Prostate gland (tissue), 2 donors: ENCODE measurements around the gene PTPRG. TPM values are rescaled to one million over a fixed set of nuclear protein-coding genes. Genes with fewer than 3 reads are reported as not detected.

Experiments
- DNase-seq: peaks from one replicate; pipeline ENCODE4 v3.0.0-alpha.2; 2019; ENCODE audit warnings: low spot score
- H3K27ac ChIP-seq, 2 donors: fragments of 200-600 bp; sonication (generic); 2 replicates each; pipeline ENCODE4 v1.5.1; 2017 to 2019
- H3K27me3 ChIP-seq: fragments of 200-600 bp; sonication (generic); replicated peaks from 2 replicates; pipeline ENCODE4 v1.5.1; 2019; ENCODE audit not compliant: insufficient read depth
- H3K36me3 ChIP-seq, 2 donors: fragments of 200-600 bp; sonication (generic); 1 replicate in 1 of 2; 2 replicates in 1 of 2; pipeline versions ENCODE4 v1.5.1 to v1.8.1; 2017 to 2019
- H3K4me1 ChIP-seq: fragments of 200-600 bp; sonication (generic); replicated peaks from 2 replicates; pipeline ENCODE4 v1.5.1; 2019
- H3K4me3 ChIP-seq, 2 donors: fragments of 200-600 bp; sonication (generic); 2 replicates each; pipeline ENCODE4 v1.5.1; 2017 to 2019
- H3K9me3 ChIP-seq: fragments of 200-600 bp; sonication (generic); 2 replicates; pipeline ENCODE4 v1.5.1; 2017
- CTCF ChIP-seq, 4 experiments: fragments of 200-600 bp in 2 of 4; fragments of 450-650 bp in 2 of 4; sonication (generic) in 2 of 4; IDR thresholded peaks; 1 replicate in 3 of 4; 2 replicates in 1 of 4; pipeline ENCODE4 v1.5.1; 2016 to 2019; ENCODE audit warnings: antibody characterized with exemption in 4 of 4, mild to moderate bottlenecking in 2 of 4, moderate library complexity in 2 of 4
- POLR2A ChIP-seq: fragments of 450-650 bp; IDR thresholded peaks from one replicate; pipeline ENCODE4 v1.6.1; 2016; ENCODE audit warnings: antibody characterized with exemption, mild to moderate bottlenecking
- POLR2AphosphoS5 ChIP-seq: sonication (generic); formaldehyde crosslinking; IDR thresholded peaks from one replicate; pipeline ENCODE4 v1.6.1; 2017; ENCODE audit warnings: antibody characterized with exemption
- WGBS: methylation state at CpG from one replicate; pipeline ENCODE4 v1.1.5; 2018; 5-methylcytosine and 5-hydroxymethylcytosine counted together
- intact Hi-C: fragments of 100-400 bp; cut with DNase I; formaldehyde crosslinking; loops from one replicate; pipeline ENCODE4 v1.14.2; 2022
- total RNA-seq, 2 donors: library from RNA; depleted of rRNA; stranded (reverse); fragments of >200 nt; gene quantifications; one replicate each; pipeline ENCODE4 v1.1.0, GENCODE V29; 2016

PTPRG gene
- total RNA-seq, 2 donors from 2014 or later = 22.0 to 78.6 TPM

DNA sequence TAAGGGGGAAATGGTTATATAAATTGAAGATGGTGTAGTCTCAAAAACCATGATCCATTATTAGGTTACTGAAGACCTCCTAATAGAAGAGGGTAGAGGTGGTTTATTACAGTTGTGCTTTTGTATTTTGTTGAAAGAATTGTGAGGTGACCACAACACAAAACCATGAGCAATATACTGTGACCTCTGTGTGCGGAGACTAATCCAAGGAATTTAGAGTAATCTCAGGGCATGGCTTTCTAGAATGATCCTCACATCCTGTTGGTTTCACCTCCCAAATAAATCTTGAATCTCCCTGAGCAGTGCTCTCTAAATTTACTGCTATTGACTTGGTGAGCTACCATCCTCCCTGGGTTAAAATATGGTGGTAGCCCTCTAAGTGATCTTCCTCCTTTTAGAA, 52.3 kb downstream of the PTPRG start:
- H3K36me3 ChIP-seq = no peaks in the 10 kb centered on the region
- H3K27ac ChIP-seq = no peak overlapping the region
- no peak for TF ChIP-seq POLR2AphosphoS5
- H3K4me3 ChIP-seq = no peak overlapping the region
- DNase-seq = no peak
- WGBS = 96% methylated on average over 1 of the region's 1 CpG
- no peaks in the 10 kb centered on the region for H3K27me3 ChIP-seq
- intact Hi-C loops = no loop called here
- H3K4me1 ChIP-seq = no peaks in the 10 kb centered on the region
- no peaks in the 10 kb centered on the region for H3K9me3 ChIP-seq

DNA sequence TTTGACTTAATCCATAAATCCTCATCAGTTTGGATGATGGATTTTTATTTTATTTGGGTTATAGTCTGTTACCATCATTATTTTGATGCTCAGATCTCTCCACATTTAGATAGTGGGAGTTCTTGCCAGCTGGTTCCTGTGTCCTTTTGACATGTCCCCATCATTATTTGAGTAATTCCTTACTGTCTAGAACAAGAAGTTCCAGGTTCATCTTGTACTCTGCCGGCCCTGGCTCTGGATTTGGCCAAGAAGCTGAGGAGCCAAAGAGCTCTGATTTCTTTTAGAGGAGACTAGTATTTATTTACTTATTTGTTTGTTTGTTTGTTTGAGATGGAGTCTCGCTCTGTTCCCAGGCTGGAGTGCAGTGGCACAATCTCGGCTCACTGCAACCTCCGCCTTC, 54.3 kb downstream of the PTPRG start:
- H3K27ac ChIP-seq = no peak overlapping the region
- H3K4me3 ChIP-seq = no peak overlapping the region
- H3K36me3 ChIP-seq = no peaks in the 10 kb centered on the region
- WGBS = 82% methylated on average over 4 of the region's 4 CpGs
- no peaks in the 10 kb centered on the region for H3K27me3 ChIP-seq
- TF ChIP-seq CTCF (IDR thresholded peaks at IDR 0.05) (no peak), POLR2AphosphoS5 (no peak), POLR2A (no peak)
- H3K9me3 ChIP-seq = no peaks in the 10 kb centered on the region
- DNase-seq = no peak
- no peaks in the 10 kb centered on the region for H3K4me1 ChIP-seq
- intact Hi-C loops = no loop called here

- WGBS = 92% methylated on average over 6 of the region's 6 CpGs
- no peak for DNase-seq
- no peak overlapping the region for H3K27ac ChIP-seq
- H3K36me3 ChIP-seq = no peaks in the 10 kb centered on the region
- TF ChIP-seq POLR2A (no peak), CTCF (IDR thresholded peaks at IDR 0.05) (no peak), POLR2AphosphoS5 (no peak)
- no peak overlapping the region for H3K4me3 ChIP-seq
- no peaks in the 10 kb centered on the region for H3K27me3 ChIP-seq
- intact Hi-C loops = no loop called here
- no peaks in the 10 kb centered on the region for H3K4me1 ChIP-seq
- no peaks in the 10 kb centered on the region for H3K9me3 ChIP-seq
These were observed 55.2 kb downstream of the PTPRG start for GRCh38 chr3:61616586-61616985.

DNA sequence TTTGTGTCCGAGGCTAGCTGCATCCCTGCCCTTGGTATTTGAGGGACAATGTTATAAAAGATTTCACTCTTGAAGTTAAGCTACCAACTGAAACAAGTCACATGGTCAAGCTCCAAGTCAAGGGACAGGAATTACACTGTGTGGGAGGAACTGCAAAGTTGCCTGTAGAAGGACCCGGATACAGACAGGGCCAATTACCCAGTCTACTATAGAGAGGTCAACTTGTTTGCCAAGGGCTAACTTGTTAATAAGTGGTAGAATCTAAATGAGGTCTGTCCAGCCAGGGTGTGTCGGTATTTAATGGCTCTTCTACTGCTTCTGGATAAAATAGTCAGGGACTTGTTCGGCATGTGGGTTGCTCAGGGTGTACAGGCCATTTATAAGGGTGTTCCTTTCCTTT, 55.7 kb downstream of the PTPRG start:
- TF ChIP-seq CTCF (IDR thresholded peaks at IDR 0.05) (no peak), POLR2A (no peak), POLR2AphosphoS5 (no peak)
- DNase-seq = no peak
- Histone ChIP-seq H3K36me3 (no peaks in the 10 kb centered on the region), H3K27ac (peak overlapping the region in 1 of 2 donors; percentile 17), H3K9me3 (no peaks in the 10 kb centered on the region), H3K27me3 (no peaks in the 10 kb centered on the region), H3K4me3 (no peak overlapping the region), H3K4me1 (no peaks in the 10 kb centered on the region)
- 84% methylated on average over 4 of the region's 4 CpGs for WGBS
- intact Hi-C loops = no loop called here

DNA sequence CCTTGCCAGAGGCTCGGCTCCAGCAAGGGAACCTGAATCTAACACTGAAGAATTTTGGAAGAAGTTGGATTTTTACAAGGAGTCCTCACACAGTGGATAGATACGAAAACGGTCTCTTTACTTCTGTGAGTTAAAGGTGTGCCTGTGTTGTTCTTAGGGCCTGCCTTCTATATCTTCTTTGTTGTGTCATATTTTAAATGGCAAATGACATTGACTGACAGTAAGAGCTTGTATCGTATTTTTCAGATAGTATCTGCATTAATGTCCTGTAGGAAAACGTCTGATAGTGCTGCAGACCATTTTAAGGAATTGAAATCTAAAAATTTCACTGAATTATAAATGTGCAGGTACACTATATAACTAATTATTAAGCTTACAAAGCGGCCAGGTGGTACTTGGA, 56.3 kb downstream of the PTPRG start:
- intact Hi-C loops = no loop called here
- Histone ChIP-seq H3K27me3 (no peaks in the 10 kb centered on the region), H3K4me3 (no peak overlapping the region), H3K4me1 (no peaks in the 10 kb centered on the region), H3K36me3 (no peaks in the 10 kb centered on the region), H3K9me3 (no peaks in the 10 kb centered on the region), H3K27ac (peak overlapping the region in 1 of 2 donors; percentile 17)
- 39% methylated on average over 6 of the region's 6 CpGs for WGBS
- TF ChIP-seq POLR2AphosphoS5 = no peak
- TF ChIP-seq CTCF (IDR thresholded peaks at IDR 0.05) = no peak
- no peak for TF ChIP-seq POLR2A
- no peak for DNase-seq
